Stimulated activated CD4-positive, alpha-beta T cell treated with anti-CD3 and anti-CD28 coated beads, Interleukin-15, amount 100 ng/mL, for 1 hour (primary cell): ENCODE data around the gene CD8B.
A peak's percentile ranks its signal among the peaks of the same experiment; 100 is the strongest.
"Not testable (repeated sequence)": the region's sequence is repeated elsewhere in the genome, so short reads cannot be mapped to it uniquely, and the experiment has no call there.

ENCODE experiments used
- DNase-seq, 2 donors: peaks; one replicate each; pipeline ENCODE4 v3.0.0-alpha.2; 2020; ENCODE audit warnings: low read depth in 1 of 2, low spot score in 1 of 2

CD8B gene

GRCh38 chr2:86836915-86837695, 24.6 kb downstream of the CD8B start:
- DNase-seq = peak in 1 of 2 donors; percentile 29

- not testable (repeated sequence) for DNase-seq
Measured at GRCh38 chr2:86835548-86835889, 26.2 kb downstream of the CD8B start.

- no peak for DNase-seq
Measured at GRCh38 chr2:86833315-86833714, 28.4 kb downstream of the CD8B start.

- DNase-seq = no peak
Measured at GRCh38 chr2:86832334-86833096, 29.2 kb downstream of the CD8B start.

- DNase-seq = no peak
Measured at GRCh38 chr2:86831537-86831936, 30.1 kb downstream of the CD8B start.

- no peak for DNase-seq
Measured at GRCh38 chr2:86826951-86827350, 34.7 kb downstream of the CD8B start.

- DNase-seq = no peak
Measured at GRCh38 chr2:86825693-86826381, 35.8 kb downstream of the CD8B start.

GRCh38 chr2:86825036-86825692, 36.5 kb downstream of the CD8B start:
- no peak for DNase-seq

GRCh38 chr2:86822668-86823345, 38.9 kb downstream of the CD8B start:
- DNase-seq = no peak

- DNase-seq = no peak
Measured at GRCh38 chr2:86821842-86822241, 39.8 kb downstream of the CD8B start.

- no peak for DNase-seq
Measured at GRCh38 chr2:86821306-86821705, 40.4 kb downstream of the CD8B start.

- DNase-seq = no peak
Measured at GRCh38 chr2:86818957-86819356, 42.7 kb downstream of the CD8B start.

- no peak for DNase-seq
Measured at GRCh38 chr2:86818114-86818801, 43.4 kb downstream of the CD8B start.

- no peak for DNase-seq
Measured at GRCh38 chr2:86815611-86816010, 46.1 kb downstream of the CD8B start.

- no peak for DNase-seq
Measured at GRCh38 chr2:86809481-86810121, 52.1 kb downstream of the CD8B start.

GRCh38 chr2:86808315-86809161, 53.1 kb downstream of the CD8B start:
- DNase-seq = peak; percentile 81 to 88

GRCh38 chr2:86807468-86808275, 54.0 kb downstream of the CD8B start:
- no peak for DNase-seq

GRCh38 chr2:86807133-86807467, 54.6 kb downstream of the CD8B start:
- DNase-seq = no peak
